Gastrocnemius medialis (tissue), 4 donors: Measurements from ENCODE around the gene OR2AE1. TPM values are rescaled to one million over a fixed set of nuclear protein-coding genes. Genes with fewer than 3 reads are reported as not detected.

Experiments used
- ATAC-seq, 2 donors: fragments of 150-250 bp; one replicate each; pipeline ENCODE4 v1.9.1; 2016
- DNase-seq, 2 donors: peaks; one replicate each; pipeline ENCODE4 v3.0.0-alpha.2; 2019
- H3K27ac ChIP-seq, 4 donors: fragments of 200-600 bp; sonication (generic); 1 replicate in 1 of 4; 2 replicates in 3 of 4; pipeline ENCODE4 v1.5.1; 2016 to 2018; ENCODE audit warnings: mild to moderate bottlenecking in 2 of 4, moderate library complexity in 1 of 4
- H3K27me3 ChIP-seq, 3 donors: fragments of 200-600 bp; sonication (generic) in 2 of 3; 1 replicate in 1 of 3; 2 replicates in 2 of 3; pipeline versions ENCODE4 v1.5.1 to v1.6.0; 2016 to 2019; ENCODE audit warnings: mild to moderate bottlenecking in 1 of 3, moderate library complexity in 1 of 3
- H3K36me3 ChIP-seq, 2 donors: fragments of 200-600 bp; sonication (generic) in 1 of 2; one replicate each; pipeline ENCODE4 v1.5.1; 2017 to 2018
- H3K4me1 ChIP-seq, 2 donors: fragments of 200-600 bp; sonication (generic) in 1 of 2; one replicate each; pipeline ENCODE4 v1.5.1; 2016 to 2017; ENCODE audit warnings: mild to moderate bottlenecking in 2 of 2
- H3K4me3 ChIP-seq, 4 donors: fragments of 200-600 bp; sonication (generic) in 3 of 4; 1 replicate in 1 of 4; 2 replicates in 3 of 4; pipeline ENCODE4 v1.5.1; 2016 to 2019; ENCODE audit warnings: mild to moderate bottlenecking in 2 of 4
- H3K9me3 ChIP-seq, 3 donors: fragments of 200-600 bp; sonication (generic) in 2 of 3; 1 replicate in 1 of 3; 2 replicates in 2 of 3; pipeline ENCODE4 v1.5.1; 2016 to 2019
- POLR2A ChIP-seq, 2 donors: fragments of 450-650 bp; IDR thresholded peaks; one replicate each; pipeline ENCODE4 v1.6.1; 2017; ENCODE audit warnings: antibody characterized with exemption in 2 of 2, mild to moderate bottlenecking in 2 of 2, moderate library complexity in 2 of 2
- in situ Hi-C, 4 donors: fragments of 200-750 bp; cut with MboI; loops; one replicate each; pipeline versions ENCODE4 v1.15.0 to v1.8.0; 2017; ENCODE audit warnings: low sequenced_read_pairs in 4 of 4
- intact Hi-C: fragments of 100-400 bp; cut with DNase I; formaldehyde crosslinking; loops from one replicate; pipeline ENCODE4 v1.15.1; 2023; ENCODE audit warnings: low total_unique reads
- total RNA-seq, 4 donors: library from RNA; depleted of rRNA; stranded (reverse); fragments of >200 nt; gene quantifications; one replicate each; pipeline versions ENCODE4 v1.1.0 to v1.2.3, GENCODE V29; 2016
- TF ChIP-seq, protein P1 (sequence below), 5 experiments: fragments of 450-650 bp in 3 of 5; fragments of 200-600 bp in 2 of 5; sonication (generic) in 2 of 5; IDR thresholded peaks in 4 of 5; conservative IDR thresholded peaks in 1 of 5; 1 replicate in 4 of 5; 2 replicates in 1 of 5; pipeline ENCODE4 v1.5.1; 2016 to 2019; ENCODE audit warnings: antibody characterized with exemption in 5 of 5, mild to moderate bottlenecking in 3 of 5, moderate library complexity in 3 of 5

Gene OR2AE1
- total RNA-seq, 4 donors from 2014 or later = not detected

DNA sequence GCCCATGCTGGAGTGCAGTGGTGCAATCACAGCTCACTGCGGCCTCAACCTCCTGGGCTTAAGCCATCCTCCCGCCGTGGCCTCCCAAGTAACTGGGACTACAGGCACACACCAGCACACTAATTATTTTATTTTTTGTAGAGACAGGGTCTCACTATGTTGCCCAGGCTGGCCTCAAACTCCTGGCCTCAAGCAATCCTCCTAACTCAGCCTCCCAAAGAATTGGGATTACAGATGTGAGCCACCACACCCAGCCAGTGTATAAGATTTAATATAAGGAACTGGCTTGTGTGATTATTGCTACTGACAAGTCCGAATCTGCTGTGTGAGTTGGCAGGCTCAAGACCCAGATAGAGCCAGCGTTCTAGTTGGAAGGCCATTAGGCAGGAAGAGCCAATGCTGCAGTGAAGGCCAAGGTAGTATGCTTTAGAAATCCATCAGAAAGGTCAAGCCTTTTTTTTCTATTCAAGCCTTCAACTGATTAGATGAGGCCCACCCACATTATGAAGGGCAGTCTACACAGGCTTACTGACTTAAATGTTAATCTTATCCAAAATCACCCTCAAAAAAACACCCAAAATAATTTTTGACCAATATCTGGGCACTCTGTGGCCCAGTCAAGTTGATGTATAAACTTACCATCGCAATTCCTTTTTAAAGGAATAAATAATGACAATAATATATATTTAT is 23.1 kb upstream of the OR2AE1 start:
- Histone ChIP-seq H3K4me3 (no peak overlapping the region), H3K9me3 (no peaks in the 10 kb centered on the region), H3K36me3 (peaks cover 5 to 51% of the 10 kb centered on the region in 2 donors), H3K27me3 (no peaks in the 10 kb centered on the region), H3K4me1 (no peaks in the 10 kb centered on the region), H3K27ac (no peak overlapping the region)
- ATAC-seq (no peak), DNase-seq (no peak)
- intact Hi-C loops (no loop called here), in situ Hi-C loops (no loop called here)
- TF ChIP-seq, protein P1, sequence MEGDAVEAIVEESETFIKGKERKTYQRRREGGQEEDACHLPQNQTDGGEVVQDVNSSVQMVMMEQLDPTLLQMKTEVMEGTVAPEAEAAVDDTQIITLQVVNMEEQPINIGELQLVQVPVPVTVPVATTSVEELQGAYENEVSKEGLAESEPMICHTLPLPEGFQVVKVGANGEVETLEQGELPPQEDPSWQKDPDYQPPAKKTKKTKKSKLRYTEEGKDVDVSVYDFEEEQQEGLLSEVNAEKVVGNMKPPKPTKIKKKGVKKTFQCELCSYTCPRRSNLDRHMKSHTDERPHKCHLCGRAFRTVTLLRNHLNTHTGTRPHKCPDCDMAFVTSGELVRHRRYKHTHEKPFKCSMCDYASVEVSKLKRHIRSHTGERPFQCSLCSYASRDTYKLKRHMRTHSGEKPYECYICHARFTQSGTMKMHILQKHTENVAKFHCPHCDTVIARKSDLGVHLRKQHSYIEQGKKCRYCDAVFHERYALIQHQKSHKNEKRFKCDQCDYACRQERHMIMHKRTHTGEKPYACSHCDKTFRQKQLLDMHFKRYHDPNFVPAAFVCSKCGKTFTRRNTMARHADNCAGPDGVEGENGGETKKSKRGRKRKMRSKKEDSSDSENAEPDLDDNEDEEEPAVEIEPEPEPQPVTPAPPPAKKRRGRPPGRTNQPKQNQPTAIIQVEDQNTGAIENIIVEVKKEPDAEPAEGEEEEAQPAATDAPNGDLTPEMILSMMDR (IDR thresholded peaks at IDR 0.05 in 4 of 5, conservative IDR thresholded peaks at IDR 0.05 in 1 of 5) = no peak
- no peak for TF ChIP-seq POLR2A (IDR thresholded peaks at IDR 0.05)

DNA sequence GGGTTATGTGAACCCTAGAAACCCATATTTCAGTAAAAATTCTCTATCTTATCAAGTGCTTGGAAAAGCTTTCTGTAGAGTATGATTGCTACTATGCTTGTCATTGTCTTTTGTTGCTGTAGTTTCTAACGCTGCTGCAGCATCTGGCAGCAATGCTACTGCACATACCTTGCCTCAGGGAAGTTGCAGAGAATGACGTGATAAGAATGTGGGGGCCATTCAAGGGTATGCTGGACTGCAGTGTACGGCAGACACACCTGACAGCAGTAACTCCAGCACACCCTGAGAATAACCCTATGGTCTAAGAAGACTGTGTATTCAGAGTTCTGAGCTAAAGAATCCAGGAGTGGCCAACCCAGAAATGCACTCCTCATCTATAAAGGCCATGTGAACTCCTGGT is 22.0 kb upstream of the OR2AE1 start:
- TF ChIP-seq, protein P1 (IDR thresholded peaks at IDR 0.05 in 4 of 5, conservative IDR thresholded peaks at IDR 0.05 in 1 of 5) = no peak
- TF ChIP-seq POLR2A (IDR thresholded peaks at IDR 0.05) = no peak
- no peak overlapping the region for H3K4me3 ChIP-seq
- ATAC-seq (no peak), DNase-seq (no peak)
- no peak overlapping the region for H3K27ac ChIP-seq
- H3K27me3 ChIP-seq = no peaks in the 10 kb centered on the region
- no peaks in the 10 kb centered on the region for H3K9me3 ChIP-seq
- H3K36me3 ChIP-seq = peaks cover 5 to 41% of the 10 kb centered on the region in 2 donors
- intact Hi-C loops = no loop called here
- in situ Hi-C loops = no loop called here
- no peaks in the 10 kb centered on the region for H3K4me1 ChIP-seq

DNA sequence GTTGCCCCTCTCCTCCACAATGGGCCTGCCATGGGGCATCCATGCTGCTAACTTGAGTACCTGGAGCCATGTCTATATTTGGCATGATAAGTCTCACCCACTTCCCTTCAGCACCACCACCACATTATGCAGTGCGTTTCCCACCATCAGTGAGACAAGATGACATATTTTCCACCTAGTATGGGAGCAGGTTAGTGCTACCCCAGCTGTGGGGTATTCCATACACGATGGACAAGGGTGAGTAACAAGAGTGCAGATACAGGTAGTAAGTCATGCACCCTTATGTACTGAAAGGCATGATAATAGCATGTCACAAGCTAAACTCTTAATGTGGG is 21.2 kb upstream of the OR2AE1 start:
- Histone ChIP-seq H3K4me1 (no peaks in the 10 kb centered on the region), H3K36me3 (peaks cover 5 to 33% of the 10 kb centered on the region in 2 donors), H3K27ac (no peak overlapping the region), H3K4me3 (no peak overlapping the region), H3K27me3 (no peaks in the 10 kb centered on the region), H3K9me3 (no peaks in the 10 kb centered on the region)
- ATAC-seq (no peak), DNase-seq (no peak)
- TF ChIP-seq, protein P1 (IDR thresholded peaks at IDR 0.05 in 4 of 5, conservative IDR thresholded peaks at IDR 0.05 in 1 of 5) = no peak
- intact Hi-C loops = no loop called here
- in situ Hi-C loops = no loop called here

DNA sequence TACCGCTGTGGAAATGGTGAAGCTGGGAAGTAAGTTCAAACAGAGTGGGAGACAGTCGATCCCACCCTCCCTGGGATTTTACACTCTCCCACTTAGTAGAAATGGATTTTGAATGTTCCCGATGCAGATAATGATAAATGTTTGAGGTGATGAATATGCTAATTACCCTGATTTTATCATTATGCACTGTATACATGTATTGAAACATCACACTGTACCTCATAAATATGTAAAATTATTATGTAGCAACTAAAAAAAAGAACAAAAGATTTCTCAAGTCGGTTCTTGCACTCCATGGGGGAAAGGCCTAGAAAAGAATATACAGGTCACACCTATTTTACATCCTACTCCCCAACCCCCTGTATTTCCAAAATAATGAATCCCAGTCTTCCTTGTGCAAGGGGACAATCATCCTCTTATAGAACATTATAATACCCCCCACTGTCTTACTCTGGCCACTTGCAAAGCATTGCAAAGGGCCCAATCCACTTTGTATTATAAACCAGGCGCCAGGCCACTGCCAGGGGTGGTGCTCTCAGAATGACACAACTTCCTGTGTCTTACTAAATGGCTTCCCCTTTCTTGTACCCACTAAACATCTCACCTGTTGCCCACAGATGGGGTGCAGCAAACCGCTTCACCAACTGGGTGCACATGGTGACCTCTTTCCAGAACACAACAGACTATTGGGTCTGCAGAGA is 20.6 kb upstream of the OR2AE1 start:
- DNase-seq (no peak), ATAC-seq (no peak)
- Histone ChIP-seq H3K36me3 (peaks cover 3 to 29% of the 10 kb centered on the region in 2 donors), H3K9me3 (no peaks in the 10 kb centered on the region), H3K4me3 (no peak overlapping the region), H3K27ac (no peak overlapping the region), H3K27me3 (no peaks in the 10 kb centered on the region), H3K4me1 (no peaks in the 10 kb centered on the region)
- in situ Hi-C loops = no loop called here
- TF ChIP-seq, protein P1 (IDR thresholded peaks at IDR 0.05 in 4 of 5, conservative IDR thresholded peaks at IDR 0.05 in 1 of 5) = no peak
- TF ChIP-seq POLR2A (IDR thresholded peaks at IDR 0.05) = no peak
- intact Hi-C loops = no loop called here
